Mononuclear cell (primary cell): Measurements from ENCODE around the gene SLC35A2. TPM values are rescaled to one million over a fixed set of nuclear protein-coding genes. Genes with fewer than 3 reads are reported as not detected.

Experiments used
- H3K27me3 ChIP-seq: 2 replicates; pipeline ENCODE4 v1.6.0; 2011; ENCODE audit warnings: low read length, control low read depth; ENCODE audit not compliant: insufficient read depth
- H3K4me1 ChIP-seq: 2 replicates; pipeline ENCODE4 v1.5.1; 2011; ENCODE audit warnings: mild to moderate bottlenecking, low read length, control low read depth; ENCODE audit not compliant: insufficient read depth
- H3K4me3 ChIP-seq: 2 replicates; pipeline ENCODE4 v1.5.1; 2011; ENCODE audit warnings: mild to moderate bottlenecking, low read length, moderate library complexity
- H3K9me3 ChIP-seq: 2 replicates; pipeline ENCODE4 v1.5.1; 2011; ENCODE audit warnings: low read depth, mild to moderate bottlenecking, control low read depth, low read length
- total RNA-seq: library from RNA; depleted of rRNA; stranded (reverse); fragments of >200 nt; gene quantifications from one replicate; pipeline ENCODE4 v1.2.3, GENCODE V29; 2012

SLC35A2 gene
- total RNA-seq, 1 donor, result 8.5 TPM

DNA sequence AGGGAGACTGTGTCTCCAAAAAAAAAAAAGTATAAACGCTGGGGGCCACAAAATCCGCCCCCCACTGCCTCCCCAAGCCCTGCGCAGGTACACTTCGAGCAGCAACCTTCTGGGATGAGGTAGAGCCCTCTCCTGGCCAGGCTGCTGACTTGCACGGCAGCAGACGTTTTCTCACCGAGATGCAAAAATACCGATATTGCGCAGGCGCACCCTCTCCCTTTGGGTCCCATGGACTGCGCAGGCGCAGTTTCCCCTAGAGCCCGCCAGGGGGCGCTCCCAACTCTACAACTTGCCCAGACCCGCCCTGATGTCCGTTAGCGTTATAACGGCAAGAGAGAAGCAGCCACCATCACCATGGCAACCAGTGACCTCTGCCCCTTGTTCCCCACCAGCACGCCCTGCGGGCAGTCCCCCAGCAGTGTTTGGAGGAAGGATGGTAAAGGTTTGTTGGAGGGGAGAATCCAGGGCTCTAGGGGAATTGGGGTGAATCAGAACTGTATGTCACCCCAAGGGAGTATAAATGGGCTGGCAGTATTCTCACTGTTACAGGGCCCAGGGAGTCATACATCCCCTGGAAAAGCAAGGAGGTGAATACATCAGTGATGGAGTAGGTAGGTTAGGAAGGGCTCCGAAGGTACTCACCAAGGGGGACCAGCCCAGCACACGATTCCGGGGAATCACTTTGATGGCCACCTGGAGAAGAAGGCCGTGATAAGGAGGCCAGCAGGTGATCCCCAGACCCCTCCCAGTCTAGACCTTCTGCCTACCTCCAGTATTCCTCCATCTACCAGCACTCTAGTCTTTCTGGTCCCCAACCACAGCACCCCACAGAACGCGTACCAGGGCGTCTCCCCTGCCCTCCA lies 5.9 kb upstream of the SLC35A2 start:
- Histone ChIP-seq H3K4me1 (peaks cover 73% of the 10 kb centered on the region), H3K9me3 (no peaks in the 10 kb centered on the region), H3K27me3 (no peaks in the 10 kb centered on the region), H3K4me3 (peak overlapping the region; percentile 81)

DNA sequence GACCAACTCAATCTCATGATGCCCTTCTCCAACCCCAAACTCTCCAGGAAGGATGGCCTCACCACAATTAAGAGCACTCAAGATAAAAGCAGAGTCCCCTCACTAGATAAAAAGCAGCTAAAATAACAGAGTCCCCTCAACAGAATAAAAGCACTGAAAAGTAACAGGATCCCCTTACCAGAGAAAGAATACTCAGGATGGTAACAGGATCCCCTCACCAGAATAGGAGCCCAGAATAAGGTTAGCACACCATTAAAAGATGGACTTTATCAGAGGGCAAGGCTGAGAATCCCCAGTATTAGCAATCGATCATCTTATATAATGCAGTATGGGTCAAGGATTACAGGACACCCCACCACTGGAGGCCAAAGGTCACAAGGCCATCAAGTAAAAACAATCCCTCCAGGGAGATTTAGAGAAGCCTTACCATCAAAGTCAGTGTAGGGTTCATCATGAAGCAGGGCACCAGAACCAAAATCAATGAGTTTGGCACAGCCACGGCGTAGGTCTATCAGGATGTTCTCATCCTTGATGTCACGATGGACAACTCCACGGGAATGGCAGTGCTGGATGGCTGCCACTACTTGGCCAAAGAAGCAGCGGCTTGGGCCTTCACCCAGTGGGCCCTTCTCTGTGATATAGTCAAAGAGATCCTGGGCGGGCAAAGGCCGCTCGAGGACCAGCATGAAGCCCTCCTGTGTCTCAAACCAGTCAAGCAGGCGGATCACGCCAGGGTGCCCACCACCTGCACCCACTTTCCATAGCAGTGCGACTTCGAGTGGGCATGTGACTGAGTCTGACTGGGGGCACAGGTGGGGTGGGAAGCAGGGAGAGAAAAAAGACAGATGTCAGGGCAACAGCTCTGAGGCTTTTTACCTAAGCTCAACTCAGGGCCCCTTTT lies 3.4 kb upstream of the SLC35A2 start:
- no peaks in the 10 kb centered on the region for H3K27me3 ChIP-seq
- peaks cover 62% of the 10 kb centered on the region for H3K4me1 ChIP-seq
- H3K4me3 ChIP-seq, result peak overlapping the region; percentile 19
- H3K9me3 ChIP-seq, result no peaks in the 10 kb centered on the region

DNA sequence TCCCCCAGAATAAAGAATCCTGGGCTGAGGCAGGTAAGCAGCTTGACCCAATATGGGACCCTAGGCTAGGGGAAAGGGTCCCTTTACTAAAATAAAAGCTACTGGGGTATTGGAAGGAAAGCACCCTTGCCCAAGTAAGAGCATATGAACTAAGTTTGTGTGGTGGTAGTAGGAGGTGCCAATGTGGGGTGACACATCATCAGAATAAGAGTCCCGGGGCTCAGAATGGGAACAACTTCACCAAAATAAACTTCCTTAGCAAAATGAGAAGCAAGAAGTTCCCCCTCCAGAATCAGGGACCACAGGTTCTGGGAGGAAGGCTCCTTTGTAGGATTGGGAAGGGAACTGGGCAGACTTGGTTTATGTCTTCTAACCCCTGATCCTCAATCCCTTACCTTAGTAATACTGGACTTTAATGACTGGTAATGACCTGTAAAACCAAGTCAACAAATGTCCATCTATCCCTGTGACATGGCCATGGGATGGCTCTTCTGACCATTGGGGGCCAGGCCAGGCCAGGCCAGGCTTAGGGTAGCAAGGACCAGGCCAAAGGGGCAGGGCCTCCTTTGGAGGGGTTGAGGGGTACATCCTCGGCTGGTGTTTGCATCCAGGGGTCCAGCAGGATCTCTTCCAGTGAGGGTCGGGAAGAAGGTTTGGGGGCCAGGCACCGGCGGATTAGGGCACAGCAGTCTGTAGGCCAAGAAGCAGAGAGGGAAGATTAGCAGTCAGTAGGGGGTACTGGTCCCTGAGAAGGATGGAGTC lies 2.3 kb upstream of the SLC35A2 start:
- peaks cover 57% of the 10 kb centered on the region for H3K4me1 ChIP-seq
- no peak overlapping the region for H3K4me3 ChIP-seq
- no peaks in the 10 kb centered on the region for H3K9me3 ChIP-seq
- no peaks in the 10 kb centered on the region for H3K27me3 ChIP-seq

DNA sequence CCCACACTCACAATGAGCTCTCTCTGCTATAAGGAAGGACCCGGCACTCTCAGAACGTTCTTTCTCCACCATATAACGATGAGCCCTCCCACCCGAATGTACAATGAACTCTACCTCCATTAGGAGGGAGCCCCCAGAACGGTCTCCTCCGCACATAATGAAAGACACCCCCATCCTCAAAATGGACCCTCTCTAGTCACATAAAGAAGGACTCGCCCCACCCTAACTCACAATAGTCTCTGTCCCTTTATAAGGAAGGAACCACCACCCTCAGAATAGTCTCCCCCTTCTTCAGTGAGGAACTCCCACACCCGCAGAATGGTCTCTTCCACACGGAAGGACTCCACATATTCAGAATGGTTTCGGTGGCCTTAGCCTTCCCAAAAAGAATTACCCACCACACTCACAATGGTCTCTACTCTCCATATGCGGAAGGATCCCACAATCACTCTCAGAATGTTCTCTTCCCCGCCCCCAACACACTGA lies 477 bp downstream of the SLC35A2 start:
- H3K9me3 ChIP-seq, result no peaks in the 10 kb centered on the region
- peaks cover 44% of the 10 kb centered on the region for H3K4me1 ChIP-seq
- peak overlapping the region; percentile 66 for H3K4me3 ChIP-seq
- H3K27me3 ChIP-seq, result no peaks in the 10 kb centered on the region

DNA sequence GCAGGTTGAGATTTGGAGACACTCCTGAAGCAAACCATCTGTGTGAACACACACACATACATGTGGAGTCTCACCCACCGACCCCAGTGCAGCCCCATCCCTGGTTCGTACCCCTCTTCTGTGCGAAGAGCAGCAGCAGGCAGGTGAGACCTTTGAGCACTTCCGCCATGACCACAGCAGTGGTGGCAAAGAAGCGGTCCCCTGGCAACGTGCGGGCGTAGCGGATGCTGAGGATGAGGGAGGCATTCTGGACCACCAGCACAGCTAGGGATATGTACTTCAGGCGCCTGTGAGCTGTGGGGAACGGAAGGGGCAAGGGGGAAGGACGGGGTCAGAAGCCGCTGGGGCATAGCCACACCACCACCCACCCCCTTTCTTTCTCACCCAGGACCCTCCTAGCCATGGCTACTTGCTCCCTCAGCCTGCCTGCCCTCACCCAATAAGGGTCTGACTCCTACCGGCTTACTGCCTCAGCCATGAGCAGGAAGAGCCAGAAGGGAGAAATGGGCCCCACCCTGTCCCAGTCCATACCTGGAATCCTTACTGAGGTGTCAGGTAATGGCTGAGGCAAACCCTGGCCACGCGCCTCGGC lies 1.6 kb downstream of the SLC35A2 start:
- no peak overlapping the region for H3K4me3 ChIP-seq
- H3K4me1 ChIP-seq, result peaks cover 32% of the 10 kb centered on the region
- H3K27me3 ChIP-seq, result no peaks in the 10 kb centered on the region
- H3K9me3 ChIP-seq, result no peaks in the 10 kb centered on the region

DNA sequence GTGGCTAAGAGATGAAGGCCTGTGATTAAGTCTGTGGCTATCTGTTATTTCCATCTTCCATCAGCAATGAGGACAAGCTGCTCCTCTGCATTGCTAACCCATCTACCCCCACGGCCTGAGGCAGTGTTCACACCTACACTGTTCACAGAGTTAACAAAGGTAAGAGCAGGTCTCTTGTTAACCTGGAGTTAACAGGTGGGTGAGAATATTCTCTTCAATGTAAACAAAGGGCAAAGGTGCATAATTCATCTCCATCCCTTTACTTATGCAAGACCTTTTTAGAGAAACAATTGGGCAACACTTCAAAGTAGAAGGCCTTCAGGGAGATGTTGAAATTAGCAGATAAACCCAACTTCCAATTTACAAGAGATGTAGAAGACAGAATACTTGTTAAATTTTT lies 2.8 kb downstream of the SLC35A2 start:
- Histone ChIP-seq H3K27me3 (no peaks in the 10 kb centered on the region), H3K4me1 (peaks cover 20% of the 10 kb centered on the region), H3K4me3 (no peak overlapping the region), H3K9me3 (no peaks in the 10 kb centered on the region)

DNA sequence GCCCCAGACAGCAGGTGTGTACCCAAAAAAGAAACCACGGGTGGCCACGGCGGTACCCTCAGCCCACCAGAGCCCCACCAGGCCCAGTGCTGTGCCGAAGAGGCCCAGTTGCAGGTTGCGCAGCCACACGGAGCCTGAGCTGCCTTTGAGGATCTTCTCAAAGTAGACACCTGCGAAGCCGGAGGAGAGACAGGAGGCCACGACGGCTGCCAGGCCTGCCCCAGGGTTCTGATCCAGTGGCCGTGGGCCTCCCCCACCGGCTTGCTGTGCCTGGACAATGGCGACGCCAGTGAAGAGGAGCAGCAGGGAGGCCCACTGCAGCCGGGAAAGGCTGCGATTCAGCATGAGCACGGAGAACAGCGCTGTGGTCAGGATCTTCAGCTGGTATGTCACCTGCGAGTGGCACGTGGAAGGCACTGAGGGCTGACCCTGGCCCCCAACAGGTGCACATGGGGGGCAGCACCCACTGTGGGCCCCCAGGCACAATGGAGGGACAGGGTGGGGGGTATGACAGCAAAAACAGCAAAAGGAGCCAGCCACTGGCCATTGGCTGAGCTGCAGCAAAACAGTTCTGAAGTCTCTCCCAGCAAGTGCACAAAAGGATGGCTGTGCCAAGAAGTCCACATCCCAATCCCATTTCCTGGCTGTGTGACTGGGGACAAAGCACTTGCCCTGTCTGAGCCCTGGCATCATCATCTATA lies 6.2 kb downstream of the SLC35A2 start:
- Histone ChIP-seq H3K4me3 (no peak overlapping the region), H3K4me1 (no peaks in the 10 kb centered on the region), H3K27me3 (no peaks in the 10 kb centered on the region)

DNA sequence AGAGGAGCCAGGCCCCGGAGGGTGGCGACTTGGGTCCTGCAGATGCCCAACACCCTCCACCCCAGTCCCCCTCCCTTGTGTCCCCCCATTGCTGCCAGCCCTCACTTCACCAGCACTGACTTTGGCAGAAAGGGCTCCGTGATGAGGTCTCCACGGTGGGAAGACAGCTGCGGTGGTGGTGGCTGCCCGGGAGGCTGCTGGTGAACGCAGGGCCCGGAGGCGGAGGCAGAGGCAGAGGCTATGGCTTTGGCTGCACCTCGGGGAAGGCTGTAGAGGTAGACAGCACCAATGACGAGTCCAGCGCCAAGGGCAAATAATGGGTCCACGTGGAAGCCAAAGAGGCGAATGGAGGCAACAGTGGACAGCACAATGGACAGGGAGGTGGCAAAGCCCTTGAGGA lies 6.8 kb downstream of the SLC35A2 start:
- Histone ChIP-seq H3K27me3 (no peaks in the 10 kb centered on the region), H3K4me3 (no peak overlapping the region), H3K9me3 (no peaks in the 10 kb centered on the region), H3K4me1 (no peaks in the 10 kb centered on the region)

More for the DNA sequence above, 6.2 kb downstream of the SLC35A2 start:
- H3K9me3 ChIP-seq, result no peaks in the 10 kb centered on the region

DNA sequence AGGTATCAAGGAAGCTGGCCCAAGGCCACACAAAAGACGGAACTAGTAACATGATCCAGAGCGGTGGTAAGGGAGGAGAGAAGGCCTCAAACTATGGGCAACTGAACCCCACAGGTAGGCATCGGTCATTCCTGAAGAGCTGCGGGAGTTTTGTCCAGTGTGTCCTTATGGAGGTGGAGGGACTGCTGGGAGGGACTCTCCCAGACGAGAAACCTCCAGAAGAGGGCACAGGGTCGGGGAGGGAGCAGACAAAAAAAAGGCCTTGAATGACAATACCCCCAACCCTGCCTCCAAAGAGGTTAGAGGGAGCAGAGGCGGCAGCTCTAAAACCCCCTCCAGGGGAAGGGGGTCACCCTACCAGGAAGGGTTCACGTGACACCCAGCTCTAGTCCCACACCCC lies 7.3 kb downstream of the SLC35A2 start:
- Histone ChIP-seq H3K4me3 (no peak overlapping the region), H3K4me1 (peaks cover 4% of the 10 kb centered on the region), H3K9me3 (no peaks in the 10 kb centered on the region), H3K27me3 (no peaks in the 10 kb centered on the region)

DNA sequence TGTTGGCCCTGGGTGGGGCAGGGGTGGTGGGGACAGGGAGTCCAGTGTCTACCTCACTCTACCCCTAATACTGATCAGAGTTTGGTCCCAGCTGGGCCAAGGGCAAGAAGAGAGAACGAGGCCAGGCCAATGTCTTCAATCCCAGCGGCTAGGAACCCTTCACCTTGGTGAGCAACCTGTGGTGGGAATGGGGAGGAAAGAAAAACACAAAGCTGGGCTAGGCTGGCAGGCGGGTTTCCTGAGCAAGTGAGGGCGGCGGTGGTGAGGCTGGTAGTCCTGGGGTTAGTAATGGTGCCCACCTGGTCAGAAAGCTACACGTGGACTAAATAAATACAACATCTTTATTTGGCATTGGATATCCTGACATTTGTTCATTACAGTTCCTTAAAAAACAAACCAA lies 8.2 kb downstream of the SLC35A2 start:
- Histone ChIP-seq H3K9me3 (no peaks in the 10 kb centered on the region), H3K4me3 (no peak overlapping the region), H3K27me3 (no peaks in the 10 kb centered on the region), H3K4me1 (peaks cover 13% of the 10 kb centered on the region)

DNA sequence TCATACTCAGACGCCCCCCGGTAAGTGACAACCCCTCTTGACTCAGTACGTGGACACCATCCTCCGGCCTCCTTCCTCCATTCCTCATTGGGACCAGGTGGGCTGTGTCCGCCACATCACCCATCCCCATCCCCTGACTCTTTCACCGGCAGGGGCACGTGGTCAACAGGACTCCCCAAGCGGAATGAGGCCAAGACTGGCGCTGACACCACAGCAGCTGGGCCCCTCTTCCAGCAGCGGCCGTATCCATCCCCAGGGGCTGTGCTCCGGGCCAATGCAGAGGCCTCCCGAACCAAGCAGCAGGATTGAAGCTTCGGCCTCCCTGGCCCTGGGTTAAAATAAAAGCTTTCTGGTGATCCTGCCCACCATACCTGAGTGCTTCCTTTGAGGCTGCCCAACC lies 8.7 kb downstream of the SLC35A2 start:
- peaks cover 14% of the 10 kb centered on the region for H3K4me1 ChIP-seq
- no peak overlapping the region for H3K4me3 ChIP-seq
- H3K9me3 ChIP-seq, result no peaks in the 10 kb centered on the region
- H3K27me3 ChIP-seq, result no peaks in the 10 kb centered on the region

DNA sequence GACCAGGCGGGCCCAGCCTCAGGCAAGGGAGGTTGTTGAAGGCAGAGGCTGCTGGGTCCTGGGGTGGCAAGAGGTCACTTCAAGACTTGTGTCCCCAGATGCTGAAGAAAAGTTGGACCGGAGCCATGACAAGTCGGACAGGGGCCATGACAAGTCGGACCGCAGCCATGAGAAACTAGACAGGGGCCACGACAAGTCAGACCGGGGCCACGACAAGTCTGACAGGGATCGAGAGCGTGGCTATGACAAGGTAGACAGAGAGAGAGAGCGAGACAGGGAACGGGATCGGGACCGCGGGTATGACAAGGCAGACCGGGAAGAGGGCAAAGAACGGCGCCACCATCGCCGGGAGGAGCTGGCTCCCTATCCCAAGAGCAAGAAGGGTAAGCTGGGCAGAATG lies 9.3 kb downstream of the SLC35A2 start:
- H3K27me3 ChIP-seq, result no peaks in the 10 kb centered on the region
- H3K4me1 ChIP-seq, result peaks cover 14% of the 10 kb centered on the region
- H3K4me3 ChIP-seq, result no peak overlapping the region
- H3K9me3 ChIP-seq, result no peaks in the 10 kb centered on the region

DNA sequence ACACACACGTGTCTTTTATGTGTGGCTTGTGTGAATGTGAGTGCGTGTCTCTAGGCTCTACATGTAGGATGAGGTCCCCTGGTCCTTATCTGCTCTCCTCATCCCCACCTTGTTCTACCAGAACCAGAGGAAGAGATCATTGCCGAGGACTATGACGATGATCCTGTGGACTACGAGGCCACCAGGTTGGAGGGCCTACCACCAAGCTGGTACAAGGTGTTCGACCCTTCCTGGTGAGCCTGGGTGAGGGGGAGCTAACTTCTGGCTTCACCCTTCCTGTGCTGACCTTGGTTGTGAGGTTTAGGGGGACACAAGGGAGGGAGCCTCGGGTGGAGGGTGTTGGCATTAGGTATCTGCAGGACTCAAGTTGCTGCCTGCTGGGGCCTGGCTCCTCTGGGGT lies 10.4 kb downstream of the SLC35A2 start:
- Histone ChIP-seq H3K4me1 (peaks cover 23% of the 10 kb centered on the region), H3K4me3 (no peak overlapping the region), H3K27me3 (no peaks in the 10 kb centered on the region), H3K9me3 (no peaks in the 10 kb centered on the region)

DNA sequence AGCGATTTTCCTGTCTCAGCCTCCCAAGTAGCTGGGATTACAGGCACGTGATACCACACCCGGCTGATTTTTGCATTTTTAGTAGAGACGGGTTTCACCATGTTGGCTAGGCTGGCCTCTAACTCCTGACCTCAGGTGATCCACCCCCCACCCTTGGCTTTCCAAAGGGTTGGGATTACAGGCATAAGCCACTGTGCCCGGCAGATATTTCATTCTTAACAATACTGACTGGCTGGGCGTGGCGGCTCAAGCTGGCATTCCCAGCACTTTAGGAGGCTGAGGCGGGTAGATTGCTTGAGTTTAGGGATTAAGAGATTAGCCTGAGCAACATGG lies 12.4 kb downstream of the SLC35A2 start:
- H3K4me1 ChIP-seq, result peaks cover 26% of the 10 kb centered on the region
- H3K4me3 ChIP-seq, result no peak overlapping the region
- H3K27me3 ChIP-seq, result no peaks in the 10 kb centered on the region
- no peaks in the 10 kb centered on the region for H3K9me3 ChIP-seq
